Measurements from ENCODE around the gene PPEF1.
A peak's percentile ranks its signal among the peaks of the same experiment; 100 is the strongest.

PPEF1 gene

GRCh38 chrX:18707426-18708049 is at the start of gene PPEF1:
PPEF1 (plus strand) TSS chrX:18707645; CDS start chrX:18707781, 136 bp downstream.
- DNase-seq = no peak

- DNase-seq = no peak
Measured at GRCh38 chrX:18661273-18661672, 46.2 kb upstream of the PPEF1 start.

- DNase-seq = no peak
Measured at GRCh38 chrX:18664947-18665346, 42.5 kb upstream of the PPEF1 start.

GRCh38 chrX:18666614-18667013 is 40.8 kb upstream of the PPEF1 start:
- no peak for DNase-seq

- DNase-seq = no peak
Measured at GRCh38 chrX:18668071-18668835, 39.2 kb upstream of the PPEF1 start.

- no peak for DNase-seq
Measured at GRCh38 chrX:18672008-18672407, 35.4 kb upstream of the PPEF1 start, which contains the start of gene RS1. RS1 (minus strand) TSS chrX:18672108; CDS start chrX:18672068, 40 bp downstream.

GRCh38 chrX:18674417-18674787 is 33.0 kb upstream of the PPEF1 start:
- peak; percentile 17 for DNase-seq

- DNase-seq = peak; percentile 72
Measured at GRCh38 chrX:18674788-18675735, 32.4 kb upstream of the PPEF1 start.

GRCh38 chrX:18676050-18676449 is 31.4 kb upstream of the PPEF1 start:
- DNase-seq = no peak

GRCh38 chrX:18676470-18676869 is 31.0 kb upstream of the PPEF1 start:
- DNase-seq = no peak

- DNase-seq = no peak
Measured at GRCh38 chrX:18677161-18677869, 30.1 kb upstream of the PPEF1 start.

GRCh38 chrX:18681996-18682395 is 25.4 kb upstream of the PPEF1 start:
- DNase-seq = no peak

GRCh38 chrX:18682979-18683387 is 24.5 kb upstream of the PPEF1 start:
- no peak for DNase-seq

GRCh38 chrX:18687856-18688495 is 19.5 kb upstream of the PPEF1 start:
- no peak for DNase-seq

GRCh38 chrX:18691431-18691830 is 16.0 kb upstream of the PPEF1 start:
- DNase-seq = no peak

- DNase-seq = no peak
Measured at GRCh38 chrX:18692541-18692940, 14.9 kb upstream of the PPEF1 start.

- no peak for DNase-seq
Measured at GRCh38 chrX:18696653-18697052, 10.8 kb upstream of the PPEF1 start.

- DNase-seq = no peak
Measured at GRCh38 chrX:18698737-18699650, 8.5 kb upstream of the PPEF1 start.

- DNase-seq = no peak
Measured at GRCh38 chrX:18701621-18702361, 5.7 kb upstream of the PPEF1 start.

All from activated CD8-positive, alpha-beta memory T cell treated with anti-CD3 and anti-CD28 coated beads, Interleukin-2, amount 50 U/mL, for 4 hours (primary cell).